IMR-90 (cell line): ENCODE measurements around the gene ALDH1B1. TPM values are rescaled to one million over a fixed set of nuclear protein-coding genes. Genes with fewer than 3 reads are reported as not detected.
A peak's percentile ranks its signal among the peaks of the same experiment; 100 is the strongest.

ENCODE experiments used
- ATAC-seq: fragments of 200-7000 bp; cut with Tn5 transposase; 2 replicates; pipeline ENCODE4 v1.9.1; 2020; ENCODE audit warnings: low read depth, mild to moderate bottlenecking, moderate library complexity
- BruUV-seq: library from RNA; stranded (reverse); fragments of 400-500 nt; replicated peaks from 2 replicates; lab custom pipeline; 2021; lab: Mats Ljungman, UMichigan
- CTCF ChIA-PET: fragments of 300-600 bp; formaldehyde crosslinking; extraction: SDS; loops from one replicate; lab custom pipeline; 2021; ENCODE audit warnings: antibody characterized with exemption; lab: Yijun Ruan, JAX
- POLR2A ChIA-PET: fragments of 300-600 bp; sonication (Branson Sonifier 250); formaldehyde crosslinking; loops from one replicate; lab custom pipeline; 2022; ENCODE audit warnings: antibody characterized with exemption; ENCODE audit not compliant: unreplicated experiment; lab: Charles Lee
- DNase-seq: peaks from one replicate; pipeline ENCODE4 v3.0.0; 2013
- H2AFZ ChIP-seq: replicated peaks from 2 replicates; pipeline ENCODE3; 2013; ENCODE audit warnings: low read length, mild to moderate bottlenecking; ENCODE audit not compliant: poor library complexity
- H2AK5ac ChIP-seq: 2 replicates; pipeline ENCODE4 v1.6.1; 2013; ENCODE audit warnings: low read depth, low read length, inconsistent platforms
- H2AK9ac ChIP-seq: replicated peaks from 2 replicates; pipeline ENCODE3; 2013; ENCODE audit warnings: mild to moderate bottlenecking, low read depth, low read length, moderate library complexity; ENCODE audit not compliant: poor library complexity
- H2BK120ac ChIP-seq: 2 replicates; pipeline ENCODE4 v1.6.1; 2013; ENCODE audit warnings: low read depth, low read length, inconsistent platforms
- H2BK15ac ChIP-seq: 3 replicates; pipeline ENCODE4 v1.6.1; 2013; ENCODE audit warnings: low read depth, low read length, inconsistent platforms
- H2BK20ac ChIP-seq: 2 replicates; pipeline ENCODE4 v1.6.1; 2013; ENCODE audit warnings: low read depth, mild to moderate bottlenecking, inconsistent platforms, low read length, moderate library complexity
- H2BK5ac ChIP-seq: 2 replicates; pipeline ENCODE4 v1.6.1; 2013; ENCODE audit warnings: mild to moderate bottlenecking, low read depth, low read length, inconsistent platforms; ENCODE audit not compliant: poor library complexity, severe bottlenecking
- H3K14ac ChIP-seq: replicated peaks from 2 replicates; pipeline ENCODE4 v1.6.1; 2013; ENCODE audit warnings: low read depth, low read length, inconsistent platforms
- H3K18ac ChIP-seq: 2 replicates; pipeline ENCODE4 v1.6.1; 2013; ENCODE audit warnings: low read depth, low read length, control low read depth
- H3K23ac ChIP-seq: 2 replicates; pipeline ENCODE4 v1.6.1; 2013; ENCODE audit warnings: low read depth, low read length, inconsistent platforms
- H3K27ac ChIP-seq: 2 replicates; pipeline ENCODE4 v1.5.1; 2013; ENCODE audit warnings: mild to moderate bottlenecking, control low read depth, low read length; ENCODE audit not compliant: insufficient read depth
- H3K27me3 ChIP-seq: 2 replicates; pipeline ENCODE4 v1.6.1; 2013; ENCODE audit warnings: low read length; ENCODE audit not compliant: control insufficient read depth, insufficient read depth
- H3K36me3 ChIP-seq: 2 replicates; pipeline ENCODE4 v1.6.1; 2013; ENCODE audit warnings: low read length, mixed read lengths; ENCODE audit not compliant: control insufficient read depth, insufficient read depth
- H3K4ac ChIP-seq: 2 replicates; pipeline ENCODE4 v1.6.1; 2013; ENCODE audit warnings: low read depth, low read length, inconsistent platforms
- H3K4me1 ChIP-seq: 2 replicates; pipeline ENCODE4 v1.6.1; 2013; ENCODE audit warnings: low read length, mixed read lengths; ENCODE audit not compliant: control insufficient read depth, insufficient read depth
- H3K4me2 ChIP-seq: 2 replicates; pipeline ENCODE4 v1.6.1; 2013; ENCODE audit warnings: low read depth, mild to moderate bottlenecking, control low read depth, low read length, moderate library complexity
- H3K4me3 ChIP-seq: 2 replicates; pipeline ENCODE4 v1.5.1; 2013; ENCODE audit warnings: low read depth, mild to moderate bottlenecking, control low read depth, low read length, moderate library complexity; ENCODE audit not compliant: insufficient read depth
- H3K56ac ChIP-seq: 2 replicates; pipeline ENCODE4 v1.6.1; 2013; ENCODE audit warnings: low read length, inconsistent platforms; ENCODE audit not compliant: insufficient read depth; ENCODE audit errors: extremely low read depth
- H3K79me1 ChIP-seq, 2 experiments: 2 replicates each; pipeline ENCODE4 v1.6.1; 2013; ENCODE audit warnings: low read length in 2 of 2, inconsistent platforms in 1 of 2, low read depth in 1 of 2
- H3K9ac ChIP-seq: 2 replicates; pipeline ENCODE4 v1.6.1; 2013; ENCODE audit warnings: low read depth, low read length, control low read depth
- H3K9me1 ChIP-seq: 2 replicates; pipeline ENCODE4 v1.6.1; 2013; ENCODE audit warnings: low read length, inconsistent platforms; ENCODE audit not compliant: insufficient read depth
- H3K9me3 ChIP-seq: 2 replicates; pipeline ENCODE4 v1.6.1; 2013; ENCODE audit warnings: low read length; ENCODE audit not compliant: control insufficient read depth, insufficient read depth
- H4K20me1 ChIP-seq: 2 replicates; pipeline ENCODE4 v1.6.1; 2013; ENCODE audit warnings: low read length, inconsistent platforms; ENCODE audit not compliant: insufficient read depth
- H4K5ac ChIP-seq: 2 replicates; pipeline ENCODE4 v1.6.1; 2013; ENCODE audit warnings: mild to moderate bottlenecking, low read depth, low read length, control low read depth
- H4K8ac ChIP-seq, 2 experiments: 2 replicates each; pipeline ENCODE4 v1.6.1; 2013; ENCODE audit warnings: low read depth in 2 of 2, low read length in 2 of 2, control low read depth in 1 of 2, inconsistent platforms in 1 of 2
- H4K91ac ChIP-seq: 2 replicates; pipeline ENCODE4 v1.6.1; 2013; ENCODE audit warnings: low read depth, low read length, inconsistent platforms; ENCODE audit not compliant: insufficient read depth
- BHLHE40 ChIP-seq: fragments of 150-350 bp; IDR thresholded peaks from 2 replicates; pipeline ENCODE4 v1.6.1; 2016; ENCODE audit warnings: mild to moderate bottlenecking, low read depth, low read length
- CEBPB ChIP-seq: IDR thresholded peaks from 2 replicates; pipeline ENCODE4 v1.6.1; 2012; ENCODE audit warnings: low read depth, low read length, improper control_type of control experiment
- CHD1 ChIP-seq: IDR thresholded peaks from 2 replicates; pipeline ENCODE4 v1.6.1; 2012; ENCODE audit warnings: low read depth, low read length, improper control_type of control experiment
- CTCF ChIP-seq: conservative IDR thresholded peaks from 2 replicates; pipeline ENCODE4 v1.5.1; 2012; ENCODE audit warnings: mild to moderate bottlenecking, low read depth, low read length, improper control_type of control experiment
- FOS ChIP-seq: fragments of 150-350 bp; IDR thresholded peaks from 2 replicates; pipeline ENCODE4 v1.6.1; 2016; ENCODE audit warnings: low read depth, low read length
- MAFK ChIP-seq: IDR thresholded peaks from 2 replicates; pipeline ENCODE4 v1.6.1; 2012; ENCODE audit warnings: low read depth, low read length, improper control_type of control experiment
- MAZ ChIP-seq: IDR thresholded peaks from 2 replicates; pipeline ENCODE4 v1.6.1; 2012; ENCODE audit warnings: low read depth, mild to moderate bottlenecking, low read length, improper control_type of control experiment, moderate library complexity, borderline replicate concordance
- MXI1 ChIP-seq: IDR thresholded peaks from 2 replicates; pipeline ENCODE4 v1.6.1; 2012; ENCODE audit warnings: low read depth, mild to moderate bottlenecking, low read length, moderate library complexity, borderline replicate concordance
- NFE2L2 ChIP-seq: fragments of 150-350 bp; IDR thresholded peaks from 2 replicates; pipeline ENCODE4 v1.6.1; 2016; ENCODE audit warnings: low read depth, mild to moderate bottlenecking, low read length
- POLR2A ChIP-seq: IDR thresholded peaks from 2 replicates; pipeline ENCODE4 v1.6.1; 2012; ENCODE audit warnings: mild to moderate bottlenecking, low read depth, low read length
- RAD21 ChIP-seq: IDR thresholded peaks from 2 replicates; pipeline ENCODE4 v1.6.1; 2012; ENCODE audit warnings: low read length, improper control_type of control experiment
- RFX5 ChIP-seq: IDR thresholded peaks from 2 replicates; pipeline ENCODE4 v1.8.0; 2012; ENCODE audit warnings: low read depth, mild to moderate bottlenecking, low read length, moderate library complexity
- SMC3 ChIP-seq: fragments of 150-350 bp; IDR thresholded peaks from 2 replicates; pipeline ENCODE4 v1.6.1; 2016; ENCODE audit warnings: low read depth, mild to moderate bottlenecking, antibody characterized with exemption, low read length, moderate library complexity
- USF2 ChIP-seq: fragments of 150-350 bp; IDR thresholded peaks from 2 replicates; pipeline ENCODE4 v1.6.1; 2017; ENCODE audit warnings: mild to moderate bottlenecking, antibody characterized with exemption, low read length, low read depth
- WGBS, 2 experiments: methylation state at CpG; one replicate each; pipeline versions ENCODE4 v1.1.5 to v1.1.7; 2013; ENCODE audit warnings: missing lambda C conversion rate in 2 of 2; ENCODE audit not compliant: insufficient read length in 1 of 2; ENCODE audit errors: extremely low coverage in 2 of 2; 5-methylcytosine and 5-hydroxymethylcytosine counted together
- dilution Hi-C: fragments of 300-500 bp; cut with HindIII; formaldehyde crosslinking; loops from one replicate; pipeline ENCODE4 v1.14.3; 2018; ENCODE audit warnings: low sequenced_read_pairs; ENCODE audit not compliant: unreplicated experiment
- in situ Hi-C: fragments of 300-500 bp; cut with MboI; formaldehyde crosslinking; loops from 3 replicates; pipeline ENCODE4 v1.14.3; 2019; ENCODE audit warnings: low sequenced_read_pairs, inconsistent platforms, mixed read lengths
- intact Hi-C: fragments of 100-400 bp; cut with micrococcal nuclease; formaldehyde crosslinking; loops from 2 replicates; pipeline ENCODE4 v1.10.0; 2022
- polyA plus RNA-seq, 3 experiments: library from polyadenylated mRNA; depleted of rRNA; stranded (reverse); fragments of >200 nt; gene quantifications; 2 replicates each; pipeline ENCODE4 v1.2.3, GENCODE V29; 2012; ENCODE audit warnings: low replicate concordance in 1 of 3
- total RNA-seq: library from RNA; depleted of rRNA; stranded (reverse); fragments of >200 nt; gene quantifications from 2 replicates; pipeline ENCODE4 v1.2.3, GENCODE V29; 2012

Gene ALDH1B1
- total and polyA plus RNA-seq, 2 of the 4 experiments (the other 2 are of a cell fraction): 29.6 to 37.6 TPM

GRCh38 chr9:38382141-38382540, 10.4 kb upstream of the ALDH1B1 start:
- H2AK5ac ChIP-seq: peak overlapping the region; percentile 33; the same call in 1 of the 2 replicates
- in situ Hi-C loops: no loop called here

More at GRCh38 chr9:38382141-38382540, 10.4 kb upstream of the ALDH1B1 start:
- DNase-seq (no peak), ATAC-seq (no peak)
- ChIA-PET CTCF (no interaction called here), POLR2A (no interaction called here)
- no peaks in the 10 kb centered on the region for H3K9me3 ChIP-seq
- peak overlapping the region; percentile 25; the same call in 1 of the 2 replicates for H2BK20ac ChIP-seq
- H2AFZ ChIP-seq: no peak overlapping the region
- no peaks in the 10 kb centered on the region for H3K9me1 ChIP-seq
- H3K4me1 ChIP-seq: no peaks in the 10 kb centered on the region; the same call in 1 of the 2 replicates
- peak overlapping the region in 1 of 2 experiments; percentile 93; a peak in 1 of 4 replicates for H4K8ac ChIP-seq
- no peaks in the 10 kb centered on the region for H3K79me1 ChIP-seq
- H3K27me3 ChIP-seq: no peaks in the 10 kb centered on the region
- H3K36me3 ChIP-seq: no peaks in the 10 kb centered on the region
- no peak overlapping the region for H3K4me3 ChIP-seq
- BruUV-seq: no TSS peak
- H2AK9ac ChIP-seq: peak overlapping the region; percentile 34
- peak overlapping the region; percentile 11 for H3K4ac ChIP-seq
- H3K9ac ChIP-seq: no peak overlapping the region
- H4K20me1 ChIP-seq: no peaks in the 10 kb centered on the region
- H4K91ac ChIP-seq: peak overlapping the region; percentile 70; the same call in 1 of the 2 replicates
- peak overlapping the region; percentile 32; the same call in 1 of the 3 replicates for H2BK15ac ChIP-seq
- no peak overlapping the region for H3K56ac ChIP-seq
- H3K4me2 ChIP-seq: no peak overlapping the region
- H3K23ac ChIP-seq: no peak overlapping the region
- dilution Hi-C loops: loop anchor here (25.0 kb wide), 1 partner anchor 470 kb away; the partner anchor contains the start of gene SLC25A51
- no peak overlapping the region for H3K27ac ChIP-seq
- intact Hi-C loops: no loop called here
- H3K14ac ChIP-seq: no peak overlapping the region
- no peak overlapping the region for H2BK5ac ChIP-seq
- WGBS, 2 experiments: 38% methylated on average over 2 of the region's 8 CpGs; no CpG with 5 or more reads in 1 of the 2 experiments
- H2BK120ac ChIP-seq: peak overlapping the region; percentile 33
- TF ChIP-seq NFE2L2: no peak
- no peak for TF ChIP-seq SMC3
- TF ChIP-seq MXI1: no peak
- TF ChIP-seq CTCF: no peak
- no peak for TF ChIP-seq POLR2A
- TF ChIP-seq CHD1: no peak
- TF ChIP-seq FOS: no peak
- TF ChIP-seq MAZ: no peak
- TF ChIP-seq USF2: no peak
- no peak for TF ChIP-seq BHLHE40
- no peak for TF ChIP-seq MAFK
- TF ChIP-seq RAD21: no peak
- TF ChIP-seq RFX5: no peak
- TF ChIP-seq CEBPB: no peak
- H3K18ac ChIP-seq: peak overlapping the region; percentile 82; the same call in 1 of the 2 replicates
- peak overlapping the region; percentile 25; the same call in 1 of the 2 replicates for H4K5ac ChIP-seq
